Trophoblast cell (in vitro differentiated cells and primary cell): ENCODE results near the gene ENTPD2. TPM values are rescaled to one million over a fixed set of nuclear protein-coding genes. Genes with fewer than 3 reads are reported as not detected.
A peak's percentile ranks its signal among the peaks of the same experiment; 100 is the strongest.

Experiments used
- DNase-seq, 2 donors: peaks; one replicate each; pipeline ENCODE4 v3.0.0-alpha.2; 2016
- H2AFZ ChIP-seq: 2 replicates; pipeline ENCODE4 v1.6.1; 2013; ENCODE audit warnings: low read length, moderate library complexity, mild to moderate bottlenecking; ENCODE audit not compliant: insufficient read depth, poor library complexity
- H2AK5ac ChIP-seq: 2 replicates; pipeline ENCODE4 v1.6.1; 2013; ENCODE audit warnings: mild to moderate bottlenecking, low read length
- H2BK120ac ChIP-seq: 2 replicates; pipeline ENCODE4 v1.6.1; 2013; ENCODE audit warnings: low read length, mild to moderate bottlenecking, moderate library complexity; ENCODE audit not compliant: insufficient read depth, poor library complexity
- H2BK12ac ChIP-seq: 2 replicates; pipeline ENCODE4 v1.6.1; 2013; ENCODE audit warnings: mild to moderate bottlenecking, low read length, moderate library complexity
- H2BK5ac ChIP-seq: 2 replicates; pipeline ENCODE4 v1.6.1; 2013; ENCODE audit warnings: low read length, low read depth, moderate library complexity, mild to moderate bottlenecking; ENCODE audit not compliant: poor library complexity
- H3K14ac ChIP-seq: 2 replicates; pipeline ENCODE4 v1.6.1; 2013; ENCODE audit warnings: mild to moderate bottlenecking, low read length
- H3K18ac ChIP-seq: 2 replicates; pipeline ENCODE4 v1.6.1; 2013; ENCODE audit warnings: mild to moderate bottlenecking, low read length
- H3K23ac ChIP-seq: 2 replicates; pipeline ENCODE4 v1.6.1; 2013; ENCODE audit warnings: low read length
- H3K27ac ChIP-seq: 2 replicates; pipeline ENCODE4 v1.5.1; 2013; ENCODE audit warnings: low read depth, mild to moderate bottlenecking, inconsistent platforms, low read length, moderate library complexity
- H3K27me3 ChIP-seq: 2 replicates; pipeline ENCODE4 v1.6.1; 2013; ENCODE audit warnings: inconsistent platforms, mild to moderate bottlenecking, low read length, moderate library complexity; ENCODE audit not compliant: insufficient read depth
- H3K36me3 ChIP-seq, 2 experiments: 1 replicate in 1 of 2; 2 replicates in 1 of 2; pipeline ENCODE4 v1.6.1; 2013; ENCODE audit warnings: low read length in 2 of 2, mild to moderate bottlenecking in 2 of 2, moderate library complexity in 1 of 2; ENCODE audit not compliant: insufficient read depth in 2 of 2, control insufficient read depth in 1 of 2
- H3K4ac ChIP-seq: 2 replicates; pipeline ENCODE4 v1.6.1; 2013; ENCODE audit warnings: low read depth, mild to moderate bottlenecking, low read length, moderate library complexity
- H3K4me1 ChIP-seq, 2 experiments: 1 replicate in 1 of 2; 2 replicates in 1 of 2; pipeline ENCODE4 v1.6.1; 2013; ENCODE audit warnings: low read length in 2 of 2, mild to moderate bottlenecking in 2 of 2, moderate library complexity in 1 of 2; ENCODE audit not compliant: insufficient read depth in 2 of 2, control insufficient read depth in 1 of 2
- H3K4me2 ChIP-seq: 2 replicates; pipeline ENCODE4 v1.6.1; 2013; ENCODE audit warnings: inconsistent platforms, mild to moderate bottlenecking, low read length, moderate library complexity
- H3K4me3 ChIP-seq: 2 replicates; pipeline ENCODE4 v1.5.1; 2013; ENCODE audit warnings: mild to moderate bottlenecking, low read depth, low read length, inconsistent platforms
- H3K79me1 ChIP-seq: one replicate; pipeline ENCODE4 v1.6.1; 2013; ENCODE audit warnings: low read length
- H3K79me2 ChIP-seq: 2 replicates; pipeline ENCODE4 v1.6.1; 2013; ENCODE audit warnings: low read length, mild to moderate bottlenecking; ENCODE audit not compliant: control insufficient read depth, insufficient read depth, poor library complexity
- H3K9ac ChIP-seq: 2 replicates; pipeline ENCODE4 v1.6.1; 2013; ENCODE audit warnings: mild to moderate bottlenecking, low read length
- H3K9me3 ChIP-seq: 2 replicates; pipeline ENCODE4 v1.6.1; 2013; ENCODE audit warnings: low read depth, mild to moderate bottlenecking, control low read depth, inconsistent platforms, low read length; ENCODE audit not compliant: insufficient read depth
- H4K12ac ChIP-seq: 2 replicates; pipeline ENCODE4 v1.6.1; 2013; ENCODE audit warnings: low read depth, mild to moderate bottlenecking, low read length, moderate library complexity
- H4K8ac ChIP-seq: 2 replicates; pipeline ENCODE4 v1.6.1; 2013; ENCODE audit warnings: low read depth, mild to moderate bottlenecking, low read length, moderate library complexity
- H4K91ac ChIP-seq: one replicate; pipeline ENCODE4 v1.6.1; 2013; ENCODE audit warnings: low read depth, mild to moderate bottlenecking, low read length, moderate library complexity
- WGBS: extraction: QIAGEN DNeasy Blood & Tissue Kit; methylation state at CpG from one replicate; pipeline ENCODE4 v1.1.7; 2013; ENCODE audit warnings: missing lambda C conversion rate; ENCODE audit not compliant: insufficient read length, insufficient coverage; ENCODE audit errors: extremely low coverage; 5-methylcytosine and 5-hydroxymethylcytosine counted together
- polyA plus RNA-seq: library from polyadenylated mRNA; stranded (reverse); fragments of 200-250 nt; gene quantifications from 2 replicates; pipeline ENCODE4 v1.2.3, GENCODE V29; 2013

Gene ENTPD2
- polyA plus RNA-seq, result 1.2 TPM in 2 replicates

DNA sequence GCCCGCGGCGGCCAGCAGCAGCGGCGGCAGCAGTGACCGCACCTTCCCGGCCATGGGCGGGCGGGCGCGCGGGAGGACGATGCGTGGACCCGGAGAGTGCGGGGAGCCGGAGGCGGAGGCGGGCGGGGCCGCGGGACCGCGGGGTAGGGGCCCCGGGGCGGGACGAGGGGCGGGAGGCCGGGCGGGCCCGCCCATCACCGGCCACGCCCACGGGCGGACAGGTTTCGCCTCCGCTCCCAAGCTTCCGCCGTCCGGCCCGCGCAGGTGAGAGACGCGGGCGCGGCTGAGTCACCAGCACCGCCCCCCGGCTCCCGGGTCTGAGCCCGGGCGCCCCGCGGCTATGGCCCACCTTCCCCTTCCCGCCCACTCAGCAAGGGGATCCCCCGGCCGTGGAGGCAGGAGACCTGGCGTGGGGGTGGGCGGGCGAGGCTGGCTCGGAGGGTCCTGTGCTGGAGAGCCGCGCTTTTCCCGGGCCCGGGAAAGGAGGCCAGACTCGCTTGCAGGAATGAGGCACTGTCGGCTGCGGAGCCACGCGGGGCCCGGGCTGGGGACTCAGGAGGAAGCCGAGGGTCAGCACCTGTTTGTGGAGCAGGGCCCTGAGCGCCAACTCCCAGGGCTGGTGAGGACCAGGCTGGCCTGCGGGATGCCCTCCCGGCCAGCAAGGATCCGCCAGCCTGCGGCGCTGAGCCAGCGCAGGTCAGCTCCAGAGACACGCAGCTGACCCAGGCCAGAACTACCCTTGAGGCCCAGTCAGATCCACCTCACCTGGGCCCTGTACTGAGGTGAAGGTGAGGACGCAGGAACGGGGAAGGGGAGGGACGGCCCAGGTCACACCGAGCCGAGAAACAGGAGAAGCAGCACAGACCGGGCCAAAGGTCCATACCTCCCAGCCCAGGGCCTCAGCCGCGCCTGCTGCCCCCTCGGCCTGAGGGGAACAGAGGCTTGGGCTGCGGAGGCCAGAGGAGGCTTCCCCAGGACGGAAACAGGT, at the start of gene ENTPD2:
TSS of gene ENTPD2 (minus strand) at position 118 of the 988 bp plus-strand sequence. CDS start at position 54, 64 bp downstream.
- Histone ChIP-seq H3K27me3 (peaks cover 29% of the 10 kb centered on the region), H3K4me3 (peak within 1 kb of the TSS; percentile 40), H3K36me3 (no peaks in the 10 kb centered on the region), H4K12ac (no peak within 1 kb of the TSS), H2BK12ac (no peak within 1 kb of the TSS), H2BK5ac (no peak within 1 kb of the TSS), H3K18ac (no peak within 1 kb of the TSS), H2AK5ac (no peak within 1 kb of the TSS), H3K27ac (no peak within 1 kb of the TSS), H4K8ac (no peak within 1 kb of the TSS), H3K4me1 (peaks cover 8 to 11% of the 10 kb centered on the region in 2 experiments), H3K23ac (no peak within 1 kb of the TSS), H2AFZ (no peak within 1 kb of the TSS), H3K9me3 (peaks cover 4% of the 10 kb centered on the region), H3K79me2 (no peaks in the 10 kb centered on the region), H3K14ac (no peak within 1 kb of the TSS), H4K91ac (peak within 1 kb of the TSS; percentile 22), H2BK120ac (no peak within 1 kb of the TSS), H3K79me1 (no peaks in the 10 kb centered on the region), H3K4ac (no peak within 1 kb of the TSS), H3K9ac (no peak within 1 kb of the TSS), H3K4me2 (peak within 1 kb of the TSS; percentile 61)
- WGBS, result no CpG with 5 or more reads among the region's 90 CpGs
- peak; percentile 23 to 67 for DNase-seq

DNA sequence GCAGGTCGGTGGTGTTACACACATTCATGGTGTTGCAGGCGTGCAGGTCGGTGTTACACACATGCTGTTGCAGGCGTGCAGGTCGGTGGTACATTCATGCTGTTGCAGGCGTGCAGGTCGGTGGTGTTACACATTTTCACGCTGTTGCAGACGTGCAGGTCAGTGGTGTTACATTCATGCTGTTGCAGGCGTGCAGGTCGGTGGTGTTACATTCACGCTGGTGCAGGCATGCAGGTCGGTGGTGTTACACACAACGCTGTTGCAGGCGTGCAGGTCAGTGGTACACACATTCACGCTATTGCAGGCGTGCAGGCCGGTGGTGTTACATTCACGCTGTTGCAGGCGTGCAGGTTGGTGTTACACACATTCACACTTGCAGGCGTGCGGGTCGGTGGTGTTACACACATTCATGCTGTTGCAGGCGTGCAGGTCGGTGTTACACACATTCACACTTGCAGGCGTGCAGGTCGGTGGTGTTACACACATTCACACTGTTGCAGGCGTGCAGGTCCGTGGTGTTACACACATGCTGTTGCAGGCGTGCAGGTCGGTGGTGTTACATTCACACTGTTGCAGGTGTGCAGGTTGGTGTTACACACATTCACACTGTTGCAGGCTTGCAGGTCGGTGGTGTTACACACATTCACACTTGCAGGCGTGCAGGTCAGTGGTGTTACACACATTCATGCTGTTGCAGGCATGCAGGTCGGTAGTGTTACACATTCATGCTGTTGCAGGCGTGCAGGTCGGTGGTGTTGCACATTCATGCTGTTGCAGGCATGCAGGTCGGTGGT, 49.5 kb upstream of the ENTPD2 start:
- H3K14ac ChIP-seq, result no peak overlapping the region
- peak overlapping the region; percentile 37 for H3K4me3 ChIP-seq
- H3K27ac ChIP-seq, result no peak overlapping the region
- peaks cover 25% of the 10 kb centered on the region for H3K9me3 ChIP-seq
- no peak overlapping the region for H4K8ac ChIP-seq
- H4K12ac ChIP-seq, result no peak overlapping the region
- WGBS, result no CpG with 5 or more reads among the region's 37 CpGs
- no peak overlapping the region for H3K23ac ChIP-seq
- H2AFZ ChIP-seq, result no peak overlapping the region
- H3K27me3 ChIP-seq, result no peaks in the 10 kb centered on the region
- no peak overlapping the region for H3K4ac ChIP-seq
- no peak overlapping the region for H3K18ac ChIP-seq
- no peak overlapping the region for H4K91ac ChIP-seq
- H2AK5ac ChIP-seq, result no peak overlapping the region
- no peaks in the 10 kb centered on the region for H3K79me1 ChIP-seq
- peaks cover 83 to 88% of the 10 kb centered on the region in 2 experiments for H3K36me3 ChIP-seq
- no peak overlapping the region for H3K9ac ChIP-seq
- DNase-seq, result no peak
- H2BK120ac ChIP-seq, result no peak overlapping the region
- no peaks in the 10 kb centered on the region for H3K4me1 ChIP-seq
- no peaks in the 10 kb centered on the region for H3K79me2 ChIP-seq
- no peak overlapping the region for H2BK5ac ChIP-seq
- H3K4me2 ChIP-seq, result no peak overlapping the region
- no peak overlapping the region for H2BK12ac ChIP-seq

DNA sequence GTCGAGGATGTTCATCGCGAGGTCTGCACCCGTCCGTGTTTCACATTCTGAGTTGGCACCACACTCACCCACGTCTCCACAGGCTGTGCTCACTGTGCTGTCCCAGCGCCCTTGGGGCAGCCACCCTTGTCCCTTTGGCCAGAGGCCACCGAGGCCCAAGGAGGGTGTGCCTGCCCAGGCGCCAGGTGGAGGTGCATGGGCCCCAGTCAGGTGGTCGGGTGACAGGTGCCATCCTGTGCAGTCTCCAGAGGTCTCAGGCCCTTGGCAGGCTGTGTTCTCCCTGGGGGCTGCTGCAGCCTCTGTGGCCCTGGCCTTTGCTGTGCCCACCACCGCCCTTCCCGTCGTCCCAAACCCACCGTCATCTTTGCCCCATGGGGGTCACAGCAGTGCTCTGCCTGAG, 45.4 kb upstream of the ENTPD2 start:
- no CpG with 5 or more reads among the region's 14 CpGs for WGBS
- H2AK5ac ChIP-seq, result no peak overlapping the region
- no peak overlapping the region for H4K91ac ChIP-seq

DNA sequence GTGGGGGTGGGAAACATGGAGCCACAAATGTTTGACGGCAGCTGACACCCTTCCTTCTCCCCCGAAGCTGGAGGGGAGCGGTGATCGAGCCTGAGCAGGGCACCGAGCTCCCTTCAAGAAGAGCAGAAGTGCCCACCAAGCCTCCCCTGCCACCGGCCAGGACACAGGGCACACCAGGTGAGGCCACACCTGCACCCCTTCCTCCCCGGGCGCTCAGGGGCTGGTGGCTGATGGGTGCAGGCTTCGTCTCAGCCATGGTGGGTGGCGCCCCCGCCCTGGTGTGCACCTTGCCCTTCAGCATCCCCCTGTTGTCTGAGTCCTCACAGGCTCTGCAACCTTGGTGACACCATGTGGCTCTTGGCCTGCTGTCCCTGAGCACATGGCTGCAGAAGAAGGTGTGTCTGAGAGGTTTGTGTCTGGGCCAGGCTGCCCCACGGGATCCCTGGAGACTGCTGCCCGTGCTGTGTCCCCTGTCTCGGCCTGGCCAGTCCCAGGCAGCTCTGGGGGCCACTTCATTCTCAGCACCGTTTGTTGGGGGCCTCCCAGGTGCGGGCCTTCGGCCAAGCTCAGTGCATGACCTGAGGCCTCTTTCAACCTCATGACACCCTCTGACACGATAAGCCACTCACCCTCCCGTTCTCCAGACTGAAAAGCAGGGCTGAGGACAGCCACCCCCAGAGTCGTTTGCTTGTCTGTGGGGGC, 44.1 kb upstream of the ENTPD2 start:
- Histone ChIP-seq H3K23ac (no peak overlapping the region), H3K9me3 (peaks cover 14% of the 10 kb centered on the region), H2BK120ac (no peak overlapping the region), H3K4me1 (no peaks in the 10 kb centered on the region), H4K8ac (no peak overlapping the region), H3K4me2 (no peak overlapping the region), H3K79me1 (no peaks in the 10 kb centered on the region), H2BK5ac (no peak overlapping the region), H3K18ac (no peak overlapping the region), H3K4ac (no peak overlapping the region), H2AK5ac (no peak overlapping the region), H4K91ac (no peak overlapping the region), H3K14ac (no peak overlapping the region), H2AFZ (no peak overlapping the region), H3K27me3 (no peaks in the 10 kb centered on the region), H3K9ac (no peak overlapping the region), H4K12ac (no peak overlapping the region), H3K27ac (no peak overlapping the region), H3K4me3 (no peak overlapping the region), H3K36me3 (peaks cover 62 to 69% of the 10 kb centered on the region in 2 experiments), H3K79me2 (no peaks in the 10 kb centered on the region), H2BK12ac (no peak overlapping the region)
- no CpG with 5 or more reads among the region's 20 CpGs for WGBS
- no peak for DNase-seq

More for the DNA sequence above, 45.4 kb upstream of the ENTPD2 start:
- no peak overlapping the region for H2BK120ac ChIP-seq
- no peaks in the 10 kb centered on the region for H3K27me3 ChIP-seq
- H2BK5ac ChIP-seq, result no peak overlapping the region
- H3K4me1 ChIP-seq, result no peaks in the 10 kb centered on the region
- no peak overlapping the region for H3K9ac ChIP-seq
- no peak for DNase-seq
- no peak overlapping the region for H3K4me2 ChIP-seq
- no peak overlapping the region for H3K23ac ChIP-seq
- H4K8ac ChIP-seq, result no peak overlapping the region
- no peak overlapping the region for H3K4me3 ChIP-seq
- H2BK12ac ChIP-seq, result no peak overlapping the region
- H4K12ac ChIP-seq, result no peak overlapping the region
- no peaks in the 10 kb centered on the region for H3K79me2 ChIP-seq
- no peaks in the 10 kb centered on the region for H3K79me1 ChIP-seq
- H3K27ac ChIP-seq, result no peak overlapping the region
- H2AFZ ChIP-seq, result no peak overlapping the region
- peaks cover 23% of the 10 kb centered on the region for H3K9me3 ChIP-seq
- no peak overlapping the region for H3K14ac ChIP-seq
- no peak overlapping the region for H3K18ac ChIP-seq
- peaks cover 73 to 79% of the 10 kb centered on the region in 2 experiments for H3K36me3 ChIP-seq
- no peak overlapping the region for H3K4ac ChIP-seq
